ENCODE measurements around the gene ZNF880.

The ZNF880 gene

DNA sequence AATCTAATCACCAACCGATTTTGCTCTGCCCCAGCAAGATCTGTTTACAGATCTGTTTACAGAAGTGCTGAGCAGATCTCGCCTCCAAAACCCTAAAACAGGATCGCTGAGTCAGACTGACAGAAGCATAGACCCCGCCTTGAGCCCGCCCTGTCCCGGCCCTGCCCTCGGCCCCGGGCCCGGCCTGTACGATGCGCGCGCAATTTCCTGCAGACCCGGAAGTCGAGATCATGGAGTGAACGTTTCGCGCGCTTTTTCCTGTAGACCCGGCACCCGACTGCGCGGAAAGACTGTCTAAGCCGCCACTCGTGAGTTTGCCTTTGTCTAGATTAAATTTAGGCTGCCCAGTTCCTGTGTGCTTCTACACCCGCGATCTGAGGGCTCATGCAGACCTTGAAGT lies 59.2 kb downstream of the ZNF880 start, which contains the start of gene ZNF534:
Gene ZNF534, plus strand, starts transcription at position 212 of the 400 bp plus-strand sequence. CDS start 2,327 bp downstream, outside the sequence.
- Mint-ChIP-seq H3K27me3 (ENCODE audit: low read depth) (no peaks in the 10 kb centered on the region), H3K4me1 (no peaks in the 10 kb centered on the region), H3K4me3 (no peak within 1 kb of the TSS), H3K27ac (no peak within 1 kb of the TSS), H3K9me3 (peaks cover 49% of the 10 kb centered on the region), H3K36me3 (ENCODE audit: low read depth) (no peaks in the 10 kb centered on the region)
- TF ChIP-seq CTCF (IDR thresholded peaks at IDR 0.05; ENCODE audit: unreplicated experiment in 3 of 3), result no peak

Data from nephron (organoid).